Heart left ventricle (tissue), 16 donors: ENCODE measurements around the gene CNTRL. TPM values are rescaled to one million over a fixed set of nuclear protein-coding genes. Genes with fewer than 3 reads are reported as not detected.
"Not testable (repeated sequence)": the region's sequence is repeated elsewhere in the genome, so short reads cannot be mapped to it uniquely, and the experiment has no call there.

ENCODE experiments used
- ATAC-seq, 4 donors: fragments of 200-7000 bp; cut with Tn5 transposase; one replicate each; pipeline ENCODE4 v1.9.1; 2020 to 2022; ENCODE audit warnings: moderate library complexity in 4 of 4, mild to moderate bottlenecking in 3 of 4, moderate number of reproducible peaks in 1 of 4
- DNase-seq, 5 donors: peaks; one replicate each; pipeline ENCODE4 v3.0.0-alpha.2; 2020
- H3K27ac ChIP-seq, 12 donors: fragments of 200-600 bp; sonication (generic) in 4 of 12; one replicate each; pipeline versions ENCODE4 v1.5.0 to v1.8.0; 2016 to 2022; ENCODE audit warnings: mild to moderate bottlenecking in 2 of 12
- H3K27me3 ChIP-seq, 9 donors: fragments of 200-600 bp; sonication (generic) in 2 of 9; one replicate each; pipeline versions ENCODE4 v1.5.1 to v1.8.0; 2016 to 2022; ENCODE audit warnings: mild to moderate bottlenecking in 3 of 9
- H3K36me3 ChIP-seq, 9 donors: fragments of 200-600 bp; sonication (generic) in 2 of 9; one replicate each; pipeline versions ENCODE4 v1.5.0 to v1.8.0; 2018 to 2022; ENCODE audit warnings: mild to moderate bottlenecking in 2 of 9
- H3K4me1 ChIP-seq, 12 donors: fragments of 200-600 bp; sonication (generic) in 4 of 12; one replicate each; pipeline versions ENCODE4 v1.5.0 to v1.8.0; 2016 to 2022; ENCODE audit warnings: mild to moderate bottlenecking in 3 of 12
- H3K4me3 ChIP-seq, 12 donors: fragments of 200-600 bp; sonication (generic) in 4 of 12; one replicate each; pipeline versions ENCODE4 v1.5.0 to v1.8.0; 2017 to 2022; ENCODE audit warnings: mild to moderate bottlenecking in 9 of 12, moderate library complexity in 4 of 12
- H3K9me3 ChIP-seq, 12 donors: fragments of 200-600 bp; sonication (generic) in 4 of 12; one replicate each; pipeline versions ENCODE4 v1.5.0 to v1.8.0; 2016 to 2022; ENCODE audit warnings: mild to moderate bottlenecking in 1 of 12
- CTCF ChIP-seq, 12 donors: fragments of 200-600 bp; sonication (generic) in 4 of 12; IDR thresholded peaks; one replicate each; pipeline versions ENCODE4 v1.5.0 to v1.8.0; 2018 to 2022; ENCODE audit warnings: antibody characterized with exemption in 12 of 12, mild to moderate bottlenecking in 5 of 12
- POLR2A ChIP-seq, 2 donors: fragments of 450-650 bp; IDR thresholded peaks; one replicate each; pipeline ENCODE4 v1.6.1; 2017; ENCODE audit warnings: antibody characterized with exemption in 2 of 2, mild to moderate bottlenecking in 2 of 2, moderate library complexity in 2 of 2
- WGBS, 4 donors: extraction: QIAGEN DNeasy Blood & Tissue Kit in 2 of 4; methylation state at CpG; one replicate each; pipeline versions ENCODE4 v1.1.5 to v1.1.7; 2013 to 2018; 5-methylcytosine and 5-hydroxymethylcytosine counted together
- intact Hi-C, 10 donors: fragments of 100-400 bp; cut with DNase I; formaldehyde crosslinking; loops; one replicate each; pipeline versions ENCODE4 v1.11.1 to v1.14.2; 2022
- long read RNA-seq, 3 donors: library from polyadenylated mRNA; unstranded; transcript quantifications; one replicate each; pipeline ENCODE4 v2.0.0, GENCODE V29; 2020 to 2021
- polyA plus RNA-seq, 2 donors: library from polyadenylated mRNA; stranded (reverse); fragments of 200-250 nt; gene quantifications; one replicate each; pipeline ENCODE4 v1.2.3, GENCODE V29; 2013
- total RNA-seq, 9 donors: library from RNA; depleted of rRNA in 2 of 9; stranded (reverse); fragments of >200 nt in 2 of 9; fragmentation: NEBNext Ultra II Directional in 3 of 9; extraction: Animal tissue kit (Norgen Biotek cat#: 25700) in 3 of 9; gene quantifications; one replicate each; pipeline versions ENCODE4 v1.1.0 to v1.2.4, GENCODE V29; 2016 to 2023
- donor health status: ischemic (EF 13 %, LVEDD 7.1; RV severe dilation, severe dysfunction).
- donor health status: healthy with polysubstance abuse.
- donor health status: DM: no; HTN: yes; CAD: no.
- donor health status: DM: no; HTN: no; CAD: no.
- donor health status: ischemic (EF 25% LVEDD 6.9; RV normal size, moderate dysfunction).
- donor health status: ischemic (EF 25% LVEDD 5.7; RV mildly dilated, moderate dysfunction).
- donor health status: healthy.
- donor health status: DM: yes; HTN: yes; CAD: no.
- donor health status: ischemic (EF 35%, LVEDD 5.7; RV mildly dilated, moderate dysfunction).
- donor health status: nonischemic (EF 11% LVEDD 7.7; RV severe dilation, severe dysfunction).
- donor health status: DM: yes; HTN: yes; CAD: no.
- donor health status: PGD.
- donor health status: ischemic (EF 29% LVEDD 5.4; RV normal size, mild dysfunction).
- donor health status: nonischemic (EF 23%, LVEDD 6.1; RV moderate dilation, normal function).

Gene CNTRL, protein sequence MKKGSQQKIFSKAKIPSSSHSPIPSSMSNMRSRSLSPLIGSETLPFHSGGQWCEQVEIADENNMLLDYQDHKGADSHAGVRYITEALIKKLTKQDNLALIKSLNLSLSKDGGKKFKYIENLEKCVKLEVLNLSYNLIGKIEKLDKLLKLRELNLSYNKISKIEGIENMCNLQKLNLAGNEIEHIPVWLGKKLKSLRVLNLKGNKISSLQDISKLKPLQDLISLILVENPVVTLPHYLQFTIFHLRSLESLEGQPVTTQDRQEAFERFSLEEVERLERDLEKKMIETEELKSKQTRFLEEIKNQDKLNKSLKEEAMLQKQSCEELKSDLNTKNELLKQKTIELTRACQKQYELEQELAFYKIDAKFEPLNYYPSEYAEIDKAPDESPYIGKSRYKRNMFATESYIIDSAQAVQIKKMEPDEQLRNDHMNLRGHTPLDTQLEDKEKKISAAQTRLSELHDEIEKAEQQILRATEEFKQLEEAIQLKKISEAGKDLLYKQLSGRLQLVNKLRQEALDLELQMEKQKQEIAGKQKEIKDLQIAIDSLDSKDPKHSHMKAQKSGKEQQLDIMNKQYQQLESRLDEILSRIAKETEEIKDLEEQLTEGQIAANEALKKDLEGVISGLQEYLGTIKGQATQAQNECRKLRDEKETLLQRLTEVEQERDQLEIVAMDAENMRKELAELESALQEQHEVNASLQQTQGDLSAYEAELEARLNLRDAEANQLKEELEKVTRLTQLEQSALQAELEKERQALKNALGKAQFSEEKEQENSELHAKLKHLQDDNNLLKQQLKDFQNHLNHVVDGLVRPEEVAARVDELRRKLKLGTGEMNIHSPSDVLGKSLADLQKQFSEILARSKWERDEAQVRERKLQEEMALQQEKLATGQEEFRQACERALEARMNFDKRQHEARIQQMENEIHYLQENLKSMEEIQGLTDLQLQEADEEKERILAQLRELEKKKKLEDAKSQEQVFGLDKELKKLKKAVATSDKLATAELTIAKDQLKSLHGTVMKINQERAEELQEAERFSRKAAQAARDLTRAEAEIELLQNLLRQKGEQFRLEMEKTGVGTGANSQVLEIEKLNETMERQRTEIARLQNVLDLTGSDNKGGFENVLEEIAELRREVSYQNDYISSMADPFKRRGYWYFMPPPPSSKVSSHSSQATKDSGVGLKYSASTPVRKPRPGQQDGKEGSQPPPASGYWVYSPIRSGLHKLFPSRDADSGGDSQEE (N-terminal part only)
- 10 to 100 TPM in 1 of 9 donors, 1 to 10 TPM in 8; 2.5 to 11.4 (median 4.1) TPM for total RNA-seq
- polyA plus RNA-seq, result 1 to 10 TPM; 2.6 to 2.9 TPM
- long read RNA-seq, donor 1, partial matches to known transcripts, result 0 of 1 reads
- long read RNA-seq, donor 1, other reads (novel, unspliced or antisense), result 1 of 1 reads
- long read RNA-seq, donor 2, partial matches to known transcripts, result 5 of 7 reads
- long read RNA-seq, donor 2, other reads (novel, unspliced or antisense), result 1 of 7 reads
- long read RNA-seq, donor 3, result 0 reads

DNA sequence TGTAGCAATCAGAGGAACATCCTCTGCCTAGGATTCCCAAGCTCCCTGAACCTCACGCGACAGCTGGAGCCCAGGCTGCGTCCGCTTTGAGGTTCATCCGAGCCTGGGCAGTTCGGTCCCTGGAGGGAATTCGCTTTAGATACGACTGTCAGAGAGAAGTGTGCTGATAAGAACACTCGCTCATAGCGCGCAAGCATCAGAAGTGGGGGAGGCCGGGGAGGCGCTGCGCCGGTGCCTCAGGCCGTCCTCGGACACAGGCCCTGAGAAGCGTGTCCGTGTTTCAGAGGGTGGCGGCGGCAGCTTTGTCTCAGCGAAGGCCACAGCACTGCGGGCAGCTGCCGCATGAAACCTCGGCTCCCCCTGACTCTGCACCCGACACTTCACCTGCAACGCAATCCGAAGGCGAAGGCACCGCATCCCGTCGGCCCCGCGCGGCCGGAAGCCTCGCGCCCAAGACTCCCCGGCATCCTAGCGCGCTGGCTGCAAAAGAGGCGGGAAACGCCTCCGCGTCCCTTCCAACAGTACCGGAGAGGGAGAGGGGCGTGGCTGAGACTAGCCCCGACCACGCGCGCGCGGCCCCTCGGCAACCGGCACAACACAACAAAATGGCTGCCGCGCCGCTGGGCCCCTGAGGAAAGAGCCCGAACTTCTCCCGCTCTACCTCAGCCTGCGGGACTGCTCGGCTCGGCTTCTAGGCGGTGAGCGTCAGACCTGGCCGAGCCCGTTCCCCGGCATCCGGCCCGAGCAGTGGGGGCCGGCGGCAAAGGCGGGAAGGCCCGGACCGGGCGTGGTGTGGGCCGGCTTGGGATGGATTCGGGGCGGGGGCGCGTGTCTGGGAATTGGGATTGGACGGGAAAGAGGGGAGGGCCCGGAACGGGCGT, at the start of gene CNTRL:
Gene CNTRL (plus strand): TSS at position 586 of the 881 bp plus-strand sequence. CDS start 13,372 bp downstream, outside the sequence.
- H3K36me3 ChIP-seq, result no peaks in the 10 kb centered on the region
- peak; percentile 90 to 96 (median 94) for ATAC-seq
- intact Hi-C loops, result loop anchor here in 4 of 10 donors (2.0 to 5.0 kb wide), 3 partner anchors 46 to 92 kb away; no protein-coding TSS in a partner anchor
- no peaks in the 10 kb centered on the region for H3K9me3 ChIP-seq
- WGBS, 4 donors, result 0 to 1% (median 1%) methylated on average over 45 to 85 of the region's 85 CpGs
- peak within 1 kb of the TSS; percentile 48 to 91 (median 74) for H3K4me3 ChIP-seq
- H3K4me1 ChIP-seq, result peaks cover 0 to 38% (median 14%) of the 10 kb centered on the region in 12 donors
- H3K27me3 ChIP-seq, result no peaks in the 10 kb centered on the region
- TF ChIP-seq CTCF (IDR thresholded peaks at IDR 0.05) (no peak), POLR2A (IDR thresholded peaks at IDR 0.05) (no peak)
- DNase-seq, result peak; percentile 91 to 94 (median 92)
- H3K27ac ChIP-seq, result peak within 1 kb of the TSS; percentile 39 to 92 (median 85)

- no peak for TF ChIP-seq CTCF (IDR thresholded peaks at IDR 0.05)
- no peak for TF ChIP-seq POLR2A (IDR thresholded peaks at IDR 0.05)
- H3K9me3 ChIP-seq, result peaks cover 0 to 9% (median 0%) of the 10 kb centered on the region in 12 donors
- 83 to 86% (median 84%) methylated on average over 3 of the region's 3 CpGs for WGBS, 4 donors
These were observed 48.5 kb upstream of the CNTRL start for GRCh38 chr9:121026260-121026691.

GRCh38 chr9:121026768-121027167, 48.0 kb upstream of the CNTRL start:
- ATAC-seq, result no peak
- TF ChIP-seq POLR2A (IDR thresholded peaks at IDR 0.05), result no peak
- TF ChIP-seq CTCF (IDR thresholded peaks at IDR 0.05), result no peak
- intact Hi-C loops, result no loop called here

More at GRCh38 chr9:121026260-121026691, 48.5 kb upstream of the CNTRL start:
- DNase-seq (no peak), ATAC-seq (no peak)
- Histone ChIP-seq H3K4me3 (no peak overlapping the region), H3K27ac (no peak overlapping the region), H3K4me1 (no peaks in the 10 kb centered on the region), H3K36me3 (peaks cover 0 to 1% (median 0%) of the 10 kb centered on the region in 9 donors), H3K27me3 (no peaks in the 10 kb centered on the region)
- intact Hi-C loops, result no loop called here

GRCh38 chr9:121028285-121028684, 46.5 kb upstream of the CNTRL start:
- WGBS, 4 donors, result 71 to 86% (median 79%) methylated on average over 4 of the region's 4 CpGs
- H3K27ac ChIP-seq, H3K4me3 ChIP-seq, H3K4me1 ChIP-seq, H3K27me3 ChIP-seq, ATAC-seq, DNase-seq, H3K36me3 ChIP-seq, intact Hi-C loops, H3K9me3 ChIP-seq: not testable (repeated sequence)

More at GRCh38 chr9:121026768-121027167, 48.0 kb upstream of the CNTRL start:
- peaks cover 0 to 3% (median 0%) of the 10 kb centered on the region in 9 donors for H3K36me3 ChIP-seq
- no peak for DNase-seq
- no peak overlapping the region for H3K4me3 ChIP-seq
- H3K9me3 ChIP-seq, result peaks cover 0 to 9% (median 0%) of the 10 kb centered on the region in 12 donors
- H3K4me1 ChIP-seq, result no peaks in the 10 kb centered on the region
- H3K27ac ChIP-seq, result no peak overlapping the region
- no peaks in the 10 kb centered on the region for H3K27me3 ChIP-seq
